SHP77 treated with DMSO at 0.1 percent for 48 hours (cell line): ENCODE measurements around the gene OSBP2.
A peak's percentile ranks its signal among the peaks of the same experiment; 100 is the strongest.
"Not testable (repeated sequence)": the region's sequence is repeated elsewhere in the genome, so short reads cannot be mapped to it uniquely, and the experiment has no call there.

ENCODE experiments used
- DNase-seq: peaks from one replicate; lab custom pipeline; 2025; lab: John Stamatoyannopoulos, UW

Gene OSBP2

GRCh38 chr22:30676565-30676964 is 18.1 kb upstream of the OSBP2 start:
- DNase-seq, result not testable (repeated sequence)

GRCh38 chr22:30679895-30680690 is 14.6 kb upstream of the OSBP2 start:
- DNase-seq, result not testable (repeated sequence)

DNA sequence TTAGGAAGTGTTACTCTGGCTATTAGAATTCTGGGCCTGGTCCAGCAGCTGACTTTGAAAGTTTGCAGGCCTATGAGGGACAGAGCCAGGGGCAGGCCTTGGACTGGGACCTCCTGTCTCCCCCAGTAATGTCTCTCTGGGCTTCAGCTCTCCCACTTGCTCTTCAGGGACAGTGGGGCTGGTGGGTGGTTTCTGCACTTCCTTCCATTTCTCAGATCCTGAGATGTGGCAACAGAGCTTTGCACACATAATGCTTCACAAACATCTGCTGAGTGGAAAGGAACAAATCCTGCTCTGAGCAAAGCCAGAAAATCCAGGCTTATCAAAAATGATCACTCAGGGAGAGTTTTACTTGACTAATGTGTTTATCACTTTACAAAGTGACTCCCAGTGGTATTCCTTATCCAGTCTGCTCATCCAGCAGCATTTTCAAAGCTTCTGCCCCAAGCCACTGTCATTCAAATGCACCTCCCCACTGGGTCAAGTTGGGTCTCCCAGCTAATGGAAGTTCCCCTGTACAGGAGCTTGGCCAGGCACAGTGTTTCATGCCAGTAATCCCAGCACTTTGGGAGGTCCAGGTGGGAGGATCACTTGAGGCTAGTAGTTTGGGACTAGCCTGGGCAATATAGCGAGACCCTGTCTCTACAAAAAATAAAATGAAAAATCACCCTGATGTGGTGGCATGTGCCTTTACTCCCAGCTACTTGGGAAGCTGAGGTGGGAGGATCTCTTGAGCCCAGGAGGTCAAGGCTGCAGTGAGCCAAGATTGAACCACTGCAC is 13.5 kb upstream of the OSBP2 start:
- DNase-seq, result no peak

GRCh38 chr22:30681831-30682230 is 12.8 kb upstream of the OSBP2 start:
- no peak for DNase-seq

- no peak for DNase-seq
Measured at GRCh38 chr22:30685178-30685577, 9.5 kb upstream of the OSBP2 start.

- DNase-seq, result no peak
Measured at GRCh38 chr22:30687358-30687757, 7.3 kb upstream of the OSBP2 start.

DNA sequence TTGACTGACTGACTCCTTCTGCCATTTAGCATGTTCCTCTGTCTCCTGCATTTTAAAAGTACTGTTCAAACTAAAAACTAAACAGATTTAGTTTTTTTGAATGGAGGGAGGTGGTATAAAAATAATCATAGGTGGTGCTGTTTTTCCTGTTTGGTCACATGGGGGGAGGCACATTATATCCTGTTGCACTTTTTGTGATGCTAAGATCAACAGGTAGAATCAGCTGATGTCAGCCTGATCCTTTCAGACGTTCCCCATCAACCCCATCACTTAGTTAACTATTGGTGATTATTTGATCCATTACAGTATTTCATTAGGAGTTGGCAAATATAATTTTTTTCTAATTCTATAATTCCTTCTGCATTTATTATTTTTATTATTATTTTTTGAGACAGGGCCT is 5.1 kb upstream of the OSBP2 start:
- DNase-seq, result no peak

DNA sequence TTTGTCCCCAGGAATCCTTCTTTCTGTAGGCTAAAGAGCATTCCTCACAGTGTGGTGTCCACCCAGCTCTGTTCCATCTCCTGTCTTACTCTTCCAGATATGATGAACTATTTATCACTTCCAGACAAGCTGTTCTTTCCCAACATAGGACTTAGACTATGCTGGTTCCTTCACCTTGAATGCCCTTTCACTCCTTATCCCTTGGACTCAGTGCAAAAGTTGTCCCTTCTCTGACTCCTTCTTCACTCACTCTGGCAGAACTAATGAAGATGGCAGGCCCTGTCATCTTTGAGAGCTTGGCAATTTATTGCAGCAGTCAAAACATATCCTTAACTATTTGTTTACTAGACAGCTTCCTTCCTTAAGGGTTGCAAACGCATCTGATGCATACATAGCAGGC is 3.5 kb upstream of the OSBP2 start:
- DNase-seq, result no peak

DNA sequence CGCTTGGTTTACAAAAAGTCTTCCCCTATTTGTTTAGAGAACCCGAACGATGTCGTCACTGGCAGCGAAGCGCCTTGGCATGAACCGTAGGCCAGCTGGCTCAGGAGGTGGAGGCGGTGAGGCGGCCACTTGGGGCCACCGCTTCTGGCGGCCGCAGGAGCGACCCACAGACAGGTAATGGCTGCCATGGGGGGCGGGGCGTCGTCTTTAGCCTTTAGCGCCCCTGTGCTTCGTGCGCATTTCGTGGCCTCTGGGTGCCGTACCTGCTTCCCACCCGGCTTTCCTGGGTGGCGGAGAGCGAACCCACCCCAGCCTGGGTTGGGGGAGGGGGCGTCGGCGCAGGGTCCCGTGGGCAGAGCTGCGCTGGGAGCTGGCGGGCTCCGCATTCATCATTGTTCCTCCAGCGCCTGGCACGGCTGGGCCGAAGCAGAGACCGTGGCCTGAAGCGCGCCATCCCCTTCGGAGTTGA is 469 bp upstream of the OSBP2 start:
- DNase-seq, result peak; percentile 56

DNA sequence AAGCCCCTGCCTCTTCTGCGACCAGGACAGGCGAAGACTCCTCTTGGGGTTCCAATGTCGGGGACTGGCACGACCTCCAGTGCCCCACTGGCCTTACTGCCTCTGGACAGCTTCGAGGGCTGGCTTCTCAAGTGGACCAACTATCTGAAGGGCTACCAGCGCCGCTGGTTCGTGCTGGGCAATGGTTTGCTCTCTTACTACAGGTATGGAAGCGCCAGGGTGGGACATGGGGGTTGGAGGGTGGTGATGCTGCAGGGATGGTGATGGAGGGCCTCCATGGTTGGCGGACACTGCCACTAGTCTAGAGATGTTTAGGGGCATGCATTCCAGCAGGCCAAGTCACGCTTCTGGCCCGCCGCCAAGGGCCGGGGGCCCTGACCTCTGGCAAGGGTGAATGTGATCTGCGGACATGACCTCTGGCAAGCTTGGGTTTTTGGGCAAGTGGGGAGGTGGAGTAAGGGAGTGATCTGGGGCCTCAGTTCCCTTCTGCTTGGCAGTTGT is 727 bp downstream of the OSBP2 start:
- DNase-seq, result no peak

- DNase-seq, result no peak
Measured at GRCh38 chr22:30695871-30696655, 1.4 kb downstream of the OSBP2 start.

- no peak for DNase-seq
Measured at GRCh38 chr22:30697975-30698374, 3.3 kb downstream of the OSBP2 start.

DNA sequence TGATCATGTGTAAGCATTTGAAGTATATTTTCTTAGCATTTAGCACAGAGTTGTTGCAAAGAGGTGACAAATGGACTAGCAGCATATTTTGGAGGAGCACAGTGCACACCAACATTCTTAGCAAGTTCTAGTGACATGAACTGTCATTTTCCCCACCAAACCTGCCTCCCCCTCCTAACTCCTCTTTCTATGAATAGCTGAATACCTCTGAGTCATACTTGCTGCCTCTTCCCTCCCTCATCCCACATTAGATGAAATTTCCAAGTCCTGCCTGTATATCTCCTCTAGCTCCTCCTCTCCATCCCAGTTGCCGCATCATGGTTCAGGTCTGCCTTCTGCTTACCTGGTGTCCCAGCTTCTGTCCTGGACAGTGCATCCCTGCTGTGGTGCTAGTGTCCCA is 7.2 kb downstream of the OSBP2 start:
- no peak for DNase-seq

DNA sequence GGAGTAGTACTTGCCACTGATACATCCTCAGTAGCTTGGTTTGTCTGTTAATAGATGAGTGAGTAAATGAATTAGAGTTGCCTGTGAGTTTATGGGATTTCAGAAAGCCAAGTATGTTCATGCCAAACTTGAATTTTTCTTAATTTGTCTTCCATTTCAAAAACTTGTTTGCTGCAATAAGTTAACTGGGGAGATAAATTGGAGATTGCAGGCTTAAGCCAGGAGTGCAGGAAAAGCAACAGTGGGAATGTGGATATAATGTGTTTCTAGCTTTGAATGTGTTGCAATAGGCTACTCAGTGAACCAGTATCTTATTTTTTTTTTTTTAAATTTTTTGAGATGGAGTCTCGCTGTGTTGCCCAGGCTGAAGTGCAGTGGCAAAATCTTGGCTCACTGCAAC is 8.2 kb downstream of the OSBP2 start:
- DNase-seq, result no peak

DNA sequence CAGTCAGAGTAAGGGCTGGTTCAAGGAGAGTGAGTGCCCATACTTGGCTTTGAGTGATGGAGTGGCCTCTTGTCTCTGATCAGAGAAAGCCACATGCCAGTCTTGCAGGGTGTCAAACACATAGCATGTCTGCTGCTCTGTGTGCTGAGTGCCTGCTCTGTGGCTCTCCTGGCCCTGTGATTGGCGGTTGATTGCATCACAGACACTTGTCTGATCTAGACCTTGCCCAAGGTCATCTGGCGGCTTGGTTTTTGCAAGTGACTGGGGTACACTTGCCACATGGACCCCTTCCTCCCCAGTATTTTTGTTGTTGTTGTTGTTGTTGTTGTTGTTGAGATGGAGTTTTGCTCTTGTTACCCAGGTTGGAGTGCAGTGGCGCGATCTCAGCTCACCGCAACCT is 10.3 kb downstream of the OSBP2 start:
- DNase-seq, result no peak

- DNase-seq, result no peak
Measured at GRCh38 chr22:30705710-30706651, 11.3 kb downstream of the OSBP2 start.

DNA sequence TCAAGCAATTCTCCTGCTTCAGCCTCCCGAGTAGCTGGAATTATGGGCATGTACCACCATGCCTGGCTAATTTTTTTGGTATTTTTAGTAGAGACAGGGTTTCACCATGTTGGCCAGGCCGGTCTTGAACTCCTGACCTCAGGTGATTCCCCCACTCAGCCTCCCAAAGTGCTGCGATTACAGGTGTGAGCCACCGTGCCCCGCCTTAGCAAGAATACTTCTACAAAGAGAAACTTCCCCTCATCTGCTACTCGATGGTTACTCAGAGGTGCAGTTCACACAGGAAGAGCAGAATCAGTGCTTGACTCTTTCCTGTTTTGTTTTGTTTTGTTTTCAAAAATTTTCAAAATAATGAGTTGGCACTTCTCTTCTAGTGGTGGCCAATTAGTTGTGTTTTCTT is 15.3 kb downstream of the OSBP2 start:
- DNase-seq, result not testable (repeated sequence)

DNA sequence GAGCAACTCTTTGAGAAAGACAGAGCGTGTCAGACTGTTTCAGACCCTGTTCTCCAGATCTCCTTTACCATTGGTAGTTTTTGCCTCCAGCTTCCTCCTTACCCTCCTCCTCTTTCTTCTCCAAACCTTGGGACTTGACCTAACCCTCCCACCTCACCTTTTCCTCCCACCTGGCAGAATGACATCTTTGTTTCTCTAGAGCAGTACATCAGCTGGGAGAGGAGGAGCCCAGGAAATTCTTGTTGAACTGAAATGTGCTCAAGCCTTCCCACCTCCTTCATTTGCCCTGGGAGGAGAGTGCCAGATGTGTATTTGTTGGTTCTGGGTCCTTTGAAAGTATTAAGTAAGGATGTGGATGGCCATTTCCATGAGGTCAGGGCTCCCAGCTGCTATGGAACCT is 17.4 kb downstream of the OSBP2 start:
- no peak for DNase-seq

GRCh38 chr22:30714062-30714461 is 19.4 kb downstream of the OSBP2 start:
- DNase-seq, result no peak

- DNase-seq, result no peak
Measured at GRCh38 chr22:30717331-30717921, 22.8 kb downstream of the OSBP2 start.

DNA sequence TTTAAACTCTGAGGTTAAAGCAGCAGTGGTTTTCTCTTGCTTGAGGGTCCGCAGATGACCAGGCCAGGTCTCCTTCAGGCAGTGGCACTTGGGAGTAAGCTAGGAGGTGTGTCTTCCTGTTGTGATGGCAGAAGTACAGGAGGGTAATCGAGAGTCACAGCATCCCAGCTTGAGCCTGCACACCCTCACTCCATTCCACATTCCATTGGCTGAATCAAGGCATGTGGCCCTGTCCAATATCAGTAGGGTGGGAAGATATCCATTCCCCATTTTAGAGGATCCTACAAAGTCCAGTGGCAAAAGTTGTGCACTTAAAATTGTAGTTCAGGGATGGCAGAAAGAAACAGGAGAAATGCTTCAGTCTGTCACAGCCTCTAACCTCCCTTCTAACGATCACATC is 23.3 kb downstream of the OSBP2 start:
- DNase-seq, result no peak
